KMS-11 (cell line): ENCODE measurements around the gene DAB1.

Experiments used
- H2AFZ ChIP-seq: fragments of 200-600 bp; sonication (generic); 2 replicates; pipeline ENCODE4 v1.6.1; 2016; ENCODE audit warnings: antibody characterized with exemption, mixed run types, low read depth
- H3K27ac ChIP-seq: fragments of 200-600 bp; sonication (generic); 2 replicates; pipeline ENCODE4 v1.6.1; 2016; ENCODE audit warnings: mild to moderate bottlenecking, mixed run types
- H3K27me3 ChIP-seq: fragments of 200-600 bp; sonication (generic); 2 replicates; pipeline ENCODE4 v1.6.1; 2017; ENCODE audit warnings: mild to moderate bottlenecking, low read depth, mixed run types, moderate library complexity; ENCODE audit not compliant: insufficient read depth
- H3K36me3 ChIP-seq: fragments of 200-600 bp; sonication (generic); 2 replicates; pipeline ENCODE4 v1.6.1; 2017; ENCODE audit warnings: mild to moderate bottlenecking, mixed run types; ENCODE audit not compliant: insufficient read depth
- H3K4me1 ChIP-seq: fragments of 200-600 bp; sonication (generic); 2 replicates; pipeline ENCODE4 v1.6.1; 2016; ENCODE audit warnings: mild to moderate bottlenecking, low read depth, mixed run types; ENCODE audit not compliant: poor library complexity, severe bottlenecking
- H3K4me2 ChIP-seq: fragments of 200-600 bp; sonication (generic); 2 replicates; pipeline ENCODE4 v1.7.0; 2016; ENCODE audit warnings: mild to moderate bottlenecking, mixed run types
- H3K4me3 ChIP-seq: fragments of 200-600 bp; sonication (generic); IDR thresholded peaks from 2 replicates; pipeline ENCODE4 v1.6.1; 2017; ENCODE audit warnings: low read depth, low read length, mixed read lengths; ENCODE audit not compliant: insufficient read depth
- H3K79me2 ChIP-seq: fragments of 200-600 bp; sonication (generic); 2 replicates; pipeline ENCODE4 v1.6.1; 2016; ENCODE audit warnings: low read depth, mixed run types; ENCODE audit not compliant: insufficient read depth
- H3K9ac ChIP-seq: fragments of 200-600 bp; sonication (generic); 2 replicates; pipeline ENCODE4 v1.6.1; 2016; ENCODE audit warnings: mild to moderate bottlenecking, mixed run types
- H4K20me1 ChIP-seq: fragments of 200-600 bp; sonication (generic); 2 replicates; pipeline ENCODE4 v1.6.1; 2016; ENCODE audit warnings: mild to moderate bottlenecking, mixed run types; ENCODE audit not compliant: insufficient read depth
- TF ChIP-seq, protein P1 (sequence below): fragments of 200-600 bp; sonication (generic); conservative IDR thresholded peaks from 2 replicates; pipeline ENCODE4 v1.6.1; 2017; ENCODE audit warnings: low read depth, mild to moderate bottlenecking, antibody characterized with exemption, low read length, moderate library complexity, mixed read lengths

Gene DAB1

DNA sequence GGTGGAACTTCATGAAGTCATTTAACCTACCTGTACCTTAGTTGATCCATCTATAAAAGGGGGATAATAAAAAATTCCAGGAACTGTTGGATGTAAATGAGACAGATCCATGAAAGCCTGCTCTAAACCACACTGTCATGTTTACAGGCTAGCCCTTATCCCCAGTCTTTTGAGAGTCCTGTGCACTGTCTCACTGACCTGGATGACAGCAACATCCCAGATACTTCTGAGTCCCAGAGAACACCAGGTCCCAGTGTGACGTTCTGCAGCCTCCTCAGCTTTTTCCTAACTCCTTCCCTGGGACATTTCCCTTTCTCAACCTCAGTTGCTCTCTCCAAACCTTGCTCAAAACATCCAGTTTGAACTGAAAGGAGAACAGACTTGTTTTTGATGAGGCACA lies 292.6 kb downstream of the DAB1 start:
- no peaks in the 10 kb centered on the region for H3K4me1 ChIP-seq
- TF ChIP-seq, protein P1, sequence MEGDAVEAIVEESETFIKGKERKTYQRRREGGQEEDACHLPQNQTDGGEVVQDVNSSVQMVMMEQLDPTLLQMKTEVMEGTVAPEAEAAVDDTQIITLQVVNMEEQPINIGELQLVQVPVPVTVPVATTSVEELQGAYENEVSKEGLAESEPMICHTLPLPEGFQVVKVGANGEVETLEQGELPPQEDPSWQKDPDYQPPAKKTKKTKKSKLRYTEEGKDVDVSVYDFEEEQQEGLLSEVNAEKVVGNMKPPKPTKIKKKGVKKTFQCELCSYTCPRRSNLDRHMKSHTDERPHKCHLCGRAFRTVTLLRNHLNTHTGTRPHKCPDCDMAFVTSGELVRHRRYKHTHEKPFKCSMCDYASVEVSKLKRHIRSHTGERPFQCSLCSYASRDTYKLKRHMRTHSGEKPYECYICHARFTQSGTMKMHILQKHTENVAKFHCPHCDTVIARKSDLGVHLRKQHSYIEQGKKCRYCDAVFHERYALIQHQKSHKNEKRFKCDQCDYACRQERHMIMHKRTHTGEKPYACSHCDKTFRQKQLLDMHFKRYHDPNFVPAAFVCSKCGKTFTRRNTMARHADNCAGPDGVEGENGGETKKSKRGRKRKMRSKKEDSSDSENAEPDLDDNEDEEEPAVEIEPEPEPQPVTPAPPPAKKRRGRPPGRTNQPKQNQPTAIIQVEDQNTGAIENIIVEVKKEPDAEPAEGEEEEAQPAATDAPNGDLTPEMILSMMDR = no peak
- H3K4me3 ChIP-seq = no peak overlapping the region
- no peaks in the 10 kb centered on the region for H3K36me3 ChIP-seq
- no peaks in the 10 kb centered on the region for H4K20me1 ChIP-seq
- no peak overlapping the region for H3K9ac ChIP-seq
- H2AFZ ChIP-seq = no peak overlapping the region
- no peak overlapping the region for H3K27ac ChIP-seq
- H3K79me2 ChIP-seq = no peaks in the 10 kb centered on the region
- no peak overlapping the region for H3K4me2 ChIP-seq
- no peaks in the 10 kb centered on the region for H3K27me3 ChIP-seq

GRCh38 chr1:57129865-57130264 lies 294.0 kb downstream of the DAB1 start:
- TF ChIP-seq, protein P1 = no peak
- H3K4me1 ChIP-seq = no peaks in the 10 kb centered on the region
- H3K79me2 ChIP-seq = no peaks in the 10 kb centered on the region
- no peak overlapping the region for H2AFZ ChIP-seq
- no peak overlapping the region for H3K4me3 ChIP-seq
- H3K27ac ChIP-seq = no peak overlapping the region
- H3K4me2 ChIP-seq = no peak overlapping the region
- no peaks in the 10 kb centered on the region for H3K27me3 ChIP-seq
- no peaks in the 10 kb centered on the region for H4K20me1 ChIP-seq
- no peak overlapping the region for H3K9ac ChIP-seq
- no peaks in the 10 kb centered on the region for H3K36me3 ChIP-seq

DNA sequence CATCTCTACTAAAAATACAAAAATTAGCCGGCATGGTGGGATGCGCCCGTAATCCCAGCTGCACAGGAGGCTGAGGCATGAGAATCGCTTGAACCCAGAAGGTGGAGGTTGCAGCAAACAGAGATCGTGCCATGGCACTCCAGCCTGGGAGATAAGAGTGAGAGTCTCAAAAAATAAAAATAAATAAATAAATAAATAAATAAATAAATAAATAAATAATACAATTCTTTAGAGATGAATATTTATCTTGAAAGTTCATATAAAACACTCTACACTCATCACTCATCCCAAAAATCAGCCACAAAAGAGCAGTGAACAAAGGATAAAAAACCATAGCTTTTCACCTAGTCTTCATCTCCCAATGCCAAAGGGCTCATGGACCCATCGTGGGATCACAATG lies 295.9 kb downstream of the DAB1 start:
- Histone ChIP-seq H3K9ac (no peak overlapping the region), H3K4me3 (no peak overlapping the region), H2AFZ (no peak overlapping the region), H3K27me3 (no peaks in the 10 kb centered on the region), H4K20me1 (no peaks in the 10 kb centered on the region), H3K4me1 (no peaks in the 10 kb centered on the region), H3K36me3 (no peaks in the 10 kb centered on the region), H3K79me2 (no peaks in the 10 kb centered on the region), H3K4me2 (no peak overlapping the region), H3K27ac (no peak overlapping the region)
- TF ChIP-seq, protein P1 = no peak

DNA sequence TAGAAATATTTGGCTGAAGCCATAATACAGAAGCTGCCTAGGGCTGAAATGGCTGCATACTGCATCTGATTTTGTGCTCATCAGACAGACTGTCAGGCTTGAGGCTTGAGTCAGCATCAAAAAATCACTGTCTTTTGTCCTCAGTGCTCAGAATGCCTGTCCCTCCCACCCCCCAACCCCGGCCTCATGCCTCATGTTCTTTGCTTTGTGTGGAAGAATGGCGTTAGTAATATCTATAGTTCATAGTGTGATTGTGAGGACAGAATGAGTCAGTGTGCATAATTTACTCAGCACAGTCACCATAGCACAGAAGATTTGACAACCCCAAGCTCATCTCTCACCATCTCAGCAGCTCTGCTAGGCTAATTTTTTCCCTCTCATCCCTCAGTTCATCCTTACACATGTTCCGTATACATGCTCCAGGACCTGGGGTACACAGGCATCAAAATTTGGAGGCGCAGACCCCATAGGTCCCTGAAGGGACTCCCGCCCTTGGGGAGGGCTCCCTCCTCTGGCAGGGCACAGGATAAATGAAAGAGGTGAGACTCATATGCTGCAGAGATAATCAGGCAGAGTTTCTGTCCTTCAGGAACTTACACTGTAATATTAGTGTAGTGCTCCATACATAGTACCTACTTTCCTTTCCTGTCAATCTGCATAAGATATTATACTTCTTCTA lies 299.0 kb downstream of the DAB1 start:
- Histone ChIP-seq H3K27me3 (no peaks in the 10 kb centered on the region), H3K79me2 (no peaks in the 10 kb centered on the region), H3K27ac (no peak overlapping the region), H4K20me1 (no peaks in the 10 kb centered on the region), H2AFZ (no peak overlapping the region), H3K4me2 (no peak overlapping the region), H3K4me1 (no peaks in the 10 kb centered on the region), H3K4me3 (no peak overlapping the region), H3K9ac (no peak overlapping the region), H3K36me3 (no peaks in the 10 kb centered on the region)
- TF ChIP-seq, protein P1 = no peak
